ENCODE results near the gene UBN1. TPM values are rescaled to one million over a fixed set of nuclear protein-coding genes. Genes with fewer than 3 reads are reported as not detected.

The UBN1 gene
- total and polyA plus RNA-seq, 2 donors (not counting 3 experiments of a cell fraction or from before 2014, with no cell fraction given), result 26.0 to 44.8 TPM

- H3K9ac ChIP-seq (replicated peaks; ENCODE audit: extremely low read depth, insufficient read depth, low read length), result no peak overlapping the region
- BruUV-seq (replicated peaks), result no TSS peak
- no peak overlapping the region for H3K4me3 ChIP-seq (replicated peaks in 1 of 3; ENCODE audit: insufficient read depth in 1 of 3, low read depth in 1 of 3, low read length in 3 of 3)
- intact Hi-C loops (cut with micrococcal nuclease), result no loop called here
- no peaks in the 10 kb centered on the region for H4K20me1 ChIP-seq (replicated peaks; ENCODE audit: control insufficient read depth, extremely low read depth, insufficient read depth, low read length)
- H2AFZ ChIP-seq (ENCODE audit: low read depth, low read length), result no peak overlapping the region
- no peak overlapping the region for H3K4me2 ChIP-seq (ENCODE audit: insufficient read depth, low read length)
- no peak for TF ChIP-seq EZH2 (IDR thresholded peaks at IDR 0.05; ENCODE audit: borderline replicate concordance, low read depth, low read length, severe bottlenecking)
- TF ChIP-seq, protein P1, sequence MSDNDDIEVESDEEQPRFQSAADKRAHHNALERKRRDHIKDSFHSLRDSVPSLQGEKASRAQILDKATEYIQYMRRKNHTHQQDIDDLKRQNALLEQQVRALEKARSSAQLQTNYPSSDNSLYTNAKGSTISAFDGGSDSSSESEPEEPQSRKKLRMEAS (IDR thresholded peaks at IDR 0.05; ENCODE audit: insufficient read depth, insufficient read length), result no peak
- TF ChIP-seq MYC (IDR thresholded peaks at IDR 0.05; ENCODE audit: low read depth, low read length), result no peak
- no peak for TF ChIP-seq POLR2A (IDR thresholded peaks at IDR 0.05; ENCODE audit: low read depth, low read length)
- TF ChIP-seq JUN (IDR thresholded peaks at IDR 0.05; ENCODE audit: borderline replicate concordance, insufficient read depth, insufficient read length, low read depth), result no peak
- no peak for TF ChIP-seq GATA2 (IDR thresholded peaks at IDR 0.05; ENCODE audit: insufficient read depth, insufficient read length, low read depth, low read length)
- TF ChIP-seq FOS (IDR thresholded peaks at IDR 0.05; ENCODE audit: borderline replicate concordance, insufficient read depth, low read length), result no peak
- no peak for TF ChIP-seq POLR2AphosphoS5 (IDR thresholded peaks at IDR 0.05; ENCODE audit: insufficient read depth, low read depth, low read length)
- TF ChIP-seq, protein P2, sequence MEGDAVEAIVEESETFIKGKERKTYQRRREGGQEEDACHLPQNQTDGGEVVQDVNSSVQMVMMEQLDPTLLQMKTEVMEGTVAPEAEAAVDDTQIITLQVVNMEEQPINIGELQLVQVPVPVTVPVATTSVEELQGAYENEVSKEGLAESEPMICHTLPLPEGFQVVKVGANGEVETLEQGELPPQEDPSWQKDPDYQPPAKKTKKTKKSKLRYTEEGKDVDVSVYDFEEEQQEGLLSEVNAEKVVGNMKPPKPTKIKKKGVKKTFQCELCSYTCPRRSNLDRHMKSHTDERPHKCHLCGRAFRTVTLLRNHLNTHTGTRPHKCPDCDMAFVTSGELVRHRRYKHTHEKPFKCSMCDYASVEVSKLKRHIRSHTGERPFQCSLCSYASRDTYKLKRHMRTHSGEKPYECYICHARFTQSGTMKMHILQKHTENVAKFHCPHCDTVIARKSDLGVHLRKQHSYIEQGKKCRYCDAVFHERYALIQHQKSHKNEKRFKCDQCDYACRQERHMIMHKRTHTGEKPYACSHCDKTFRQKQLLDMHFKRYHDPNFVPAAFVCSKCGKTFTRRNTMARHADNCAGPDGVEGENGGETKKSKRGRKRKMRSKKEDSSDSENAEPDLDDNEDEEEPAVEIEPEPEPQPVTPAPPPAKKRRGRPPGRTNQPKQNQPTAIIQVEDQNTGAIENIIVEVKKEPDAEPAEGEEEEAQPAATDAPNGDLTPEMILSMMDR (IDR thresholded peaks at IDR 0.05; ENCODE audit: extremely low read depth in 1 of 2, insufficient read depth in 1 of 2, low read depth in 1 of 2, low read length in 2 of 2), result no peak
- no peaks in the 10 kb centered on the region for H3K9me1 ChIP-seq (replicated peaks; ENCODE audit: control insufficient read depth, extremely low read depth, insufficient read depth, low read length)
- H3K4me1 ChIP-seq (ENCODE audit: control insufficient read depth, extremely low read depth, insufficient read depth, low read length), result no peaks in the 10 kb centered on the region
- ChIA-PET CTCF (no interaction called here), POLR2A (no interaction called here)
- dilution Hi-C loops (cut with MboI; ENCODE audit: extremely low pct_ligation_motif_present, low sequenced_read_pairs), result no loop called here
- no peaks in the 10 kb centered on the region for H3K9me3 ChIP-seq (replicated peaks; ENCODE audit: control insufficient read depth, insufficient read depth, low read length)
- peaks cover 12% of the 10 kb centered on the region for H3K79me2 ChIP-seq (ENCODE audit: control insufficient read depth, insufficient read depth, low read length)
- FAIRE-seq (no peak), DNase-seq (ENCODE audit: low read depth, low spot score) (peak; percentile 17)
- H3K27ac ChIP-seq (ENCODE audit: insufficient read depth, low read depth, low read length), result no peak overlapping the region
- H3K27me3 ChIP-seq (ENCODE audit: control insufficient read depth in 2 of 2, insufficient read depth in 2 of 2, low read length in 2 of 2), result no peaks in the 10 kb centered on the region
- H3K36me3 ChIP-seq (ENCODE audit: control insufficient read depth in 2 of 2, extremely low read depth in 1 of 2, insufficient read depth in 2 of 2, low read length in 2 of 2), result peaks cover 25 to 44% of the 10 kb centered on the region in 2 experiments
Observed at GRCh38 chr16:4839942-4840341, 7.3 kb upstream of the UBN1 start.

All from endothelial cell of umbilical vein (primary cell).